Left lung (tissue), 10 donors: ENCODE measurements around the gene RBFOX1. TPM values are rescaled to one million over a fixed set of nuclear protein-coding genes. Genes with fewer than 3 reads are reported as not detected.

Source experiments
- ATAC-seq: fragments of 200-7000 bp; cut with Tn5 transposase; one replicate; pipeline ENCODE4 v1.9.1; 2020; ENCODE audit warnings: moderate library complexity
- DNase-seq, 4 donors: peaks; one replicate each; pipeline ENCODE4 v3.0.0-alpha.2; 2013 to 2020
- H3K27ac ChIP-seq, 2 donors: fragments of 200-600 bp; sonication (generic) in 1 of 2; one replicate each; pipeline versions ENCODE4 v1.5.0 to v1.8.0; 2020 to 2021
- H3K27me3 ChIP-seq, 2 donors: fragments of 200-600 bp; sonication (generic) in 1 of 2; one replicate each; pipeline versions ENCODE4 v1.5.0 to v1.8.0; 2020 to 2021
- H3K36me3 ChIP-seq, 2 donors: fragments of 200-600 bp; sonication (generic) in 1 of 2; one replicate each; pipeline versions ENCODE4 v1.5.0 to v1.8.0; 2020 to 2021
- H3K4me1 ChIP-seq, 2 donors: fragments of 200-600 bp; one replicate each; pipeline ENCODE4 v1.8.0; 2021
- H3K4me3 ChIP-seq, 2 donors: fragments of 200-600 bp; sonication (generic) in 1 of 2; one replicate each; pipeline versions ENCODE4 v1.5.0 to v1.8.0; 2020 to 2021; ENCODE audit warnings: mild to moderate bottlenecking in 1 of 2
- H3K9me3 ChIP-seq, 2 donors: fragments of 200-600 bp; sonication (generic) in 1 of 2; one replicate each; pipeline versions ENCODE4 v1.5.0 to v1.8.0; 2020 to 2021
- CTCF ChIP-seq, 2 donors: fragments of 200-600 bp; sonication (generic) in 1 of 2; IDR thresholded peaks; one replicate each; pipeline versions ENCODE4 v1.5.0 to v1.8.0; 2021; ENCODE audit warnings: antibody characterized with exemption in 2 of 2
- intact Hi-C, 2 donors: fragments of 100-400 bp; cut with DNase I; formaldehyde crosslinking; loops; one replicate each; pipeline versions ENCODE4 v1.11.2 to v1.14.2; 2022
- polyA plus RNA-seq, 6 donors: library from polyadenylated mRNA; unstranded; fragments of 120-200 nt; gene quantifications; one replicate each; pipeline ENCODE4 v1.2.1, GENCODE V29; 2013; ENCODE audit not compliant: insufficient read length in 6 of 6
- total RNA-seq, 2 donors: library from RNA; stranded (reverse); fragmentation: NEBNext Ultra II Directional; extraction: Animal tissue kit (Norgen Biotek cat#: 25700); gene quantifications; one replicate each; pipeline ENCODE4 v1.2.1, GENCODE V29; 2021
- donor health status: DM: no; HTN: yes; CAD: no.
- donor health status: DM: no; HTN: no; CAD: no.

Gene RBFOX1
- total and polyA plus RNA-seq, 8 donors = 0.41 to 1.7 (median 0.91) TPM; not detected in 2

GRCh38 chr16:7330709-7331108 lies 1.9 kb upstream of the RBFOX1 start:
- DNase-seq = no peak

GRCh38 chr16:7331997-7332396 lies 648 bp upstream of the RBFOX1 start:
- Histone ChIP-seq H3K4me1 (no peaks in the 10 kb centered on the region), H3K27ac (no peak overlapping the region), H3K9me3 (no peaks in the 10 kb centered on the region), H3K36me3 (no peaks in the 10 kb centered on the region), H3K27me3 (no peaks in the 10 kb centered on the region), H3K4me3 (no peak overlapping the region)
- DNase-seq (no peak), ATAC-seq (no peak)
- intact Hi-C loops = no loop called here
- no peak for TF ChIP-seq CTCF (IDR thresholded peaks at IDR 0.05)

More at GRCh38 chr16:7330709-7331108, 1.9 kb upstream of the RBFOX1 start:
- H3K9me3 ChIP-seq = no peaks in the 10 kb centered on the region
- H3K27me3 ChIP-seq = no peaks in the 10 kb centered on the region
- intact Hi-C loops = no loop called here
- H3K4me1 ChIP-seq = no peaks in the 10 kb centered on the region
- H3K4me3 ChIP-seq = no peak overlapping the region
- TF ChIP-seq CTCF (IDR thresholded peaks at IDR 0.05) = no peak
- H3K27ac ChIP-seq = no peak overlapping the region
- ATAC-seq = no peak
- no peaks in the 10 kb centered on the region for H3K36me3 ChIP-seq

- intact Hi-C loops = no loop called here
- Histone ChIP-seq H3K4me1 (no peaks in the 10 kb centered on the region), H3K9me3 (no peaks in the 10 kb centered on the region), H3K36me3 (no peaks in the 10 kb centered on the region), H3K4me3 (no peak overlapping the region), H3K27me3 (no peaks in the 10 kb centered on the region), H3K27ac (no peak overlapping the region)
- no peak for ATAC-seq
- no peak for TF ChIP-seq CTCF (IDR thresholded peaks at IDR 0.05)
- no peak for DNase-seq
Observed at GRCh38 chr16:7333180-7333725, 608 bp downstream of the RBFOX1 start.

- Histone ChIP-seq H3K27me3 (no peaks in the 10 kb centered on the region), H3K9me3 (no peaks in the 10 kb centered on the region), H3K36me3 (no peaks in the 10 kb centered on the region), H3K27ac (no peak overlapping the region), H3K4me3 (no peak overlapping the region), H3K4me1 (no peaks in the 10 kb centered on the region)
- ATAC-seq = no peak
- intact Hi-C loops = no loop called here
- no peak for TF ChIP-seq CTCF (IDR thresholded peaks at IDR 0.05)
- DNase-seq = no peak
Observed at GRCh38 chr16:7334801-7335560, 2.3 kb downstream of the RBFOX1 start.

GRCh38 chr16:7335991-7336634 lies 3.5 kb downstream of the RBFOX1 start:
- intact Hi-C loops = no loop called here
- Histone ChIP-seq H3K27me3 (no peaks in the 10 kb centered on the region), H3K36me3 (no peaks in the 10 kb centered on the region), H3K4me1 (no peaks in the 10 kb centered on the region), H3K27ac (no peak overlapping the region), H3K4me3 (no peak overlapping the region), H3K9me3 (no peaks in the 10 kb centered on the region)
- no peak for ATAC-seq
- no peak for DNase-seq
- TF ChIP-seq CTCF (IDR thresholded peaks at IDR 0.05) = no peak
